SK-N-SH treated with all-trans-retinoic acid at 6 μM for 48 hours (cell line): Measurements from ENCODE around the gene CXCL5.
"Not testable (repeated sequence)": the region's sequence is repeated elsewhere in the genome, so short reads cannot be mapped to it uniquely, and the experiment has no call there.

Experiments used
- ATAC-seq: fragments of 200-7000 bp; cut with Tn5 transposase; 3 replicates; pipeline ENCODE4 v1.9.1; 2020; ENCODE audit warnings: mild to moderate bottlenecking, moderate library complexity
- ARNTL ChIP-seq: fragments of 450-650 bp; formaldehyde crosslinking; IDR thresholded peaks from 2 replicates; pipeline ENCODE4 v1.5.0; 2020; ENCODE audit warnings: low read depth, mild to moderate bottlenecking, moderate library complexity, borderline replicate concordance
- BACH2 ChIP-seq: fragments of 250-450 bp; sonication (Bioruptor Pico); IDR thresholded peaks from 2 replicates; pipeline ENCODE4 v1.9.0; 2021; ENCODE audit warnings: mild to moderate bottlenecking, borderline replicate concordance
- CREB5 ChIP-seq: fragments of 250-450 bp; sonication (Bioruptor Pico); IDR thresholded peaks from 2 replicates; pipeline ENCODE4 v1.5.1; 2020; ENCODE audit warnings: low read depth, mild to moderate bottlenecking, moderate library complexity
- CSRNP3 ChIP-seq: fragments of 250-450 bp; sonication (Bioruptor Pico); IDR thresholded peaks from 2 replicates; pipeline ENCODE4 v1.5.1; 2021; ENCODE audit warnings: mild to moderate bottlenecking, moderate library complexity
- GLIS3 ChIP-seq: fragments of 250-450 bp; sonication (Bioruptor Pico); IDR thresholded peaks from 2 replicates; pipeline ENCODE4 v1.5.0; 2020; ENCODE audit warnings: mild to moderate bottlenecking, moderate library complexity
- ISL1 ChIP-seq: fragments of 250-450 bp; sonication (Bioruptor Pico); IDR thresholded peaks from 2 replicates; pipeline ENCODE4 v2.1.2; 2022; ENCODE audit warnings: mild to moderate bottlenecking, moderate library complexity
- OSR1 ChIP-seq: fragments of 250-450 bp; sonication (Bioruptor Pico); IDR thresholded peaks from 2 replicates; pipeline ENCODE4 v1.8.0; 2022; ENCODE audit warnings: moderate library complexity, mild to moderate bottlenecking, inconsistent platforms
- PATZ1 ChIP-seq: fragments of 250-450 bp; sonication (Bioruptor Pico); IDR thresholded peaks from 2 replicates; pipeline ENCODE4 v1.8.0; 2020; ENCODE audit warnings: mild to moderate bottlenecking, moderate library complexity, borderline replicate concordance
- PPARA ChIP-seq: fragments of 250-450 bp; sonication (Bioruptor Pico); IDR thresholded peaks from 2 replicates; pipeline ENCODE4 v1.5.0; 2020; ENCODE audit warnings: mild to moderate bottlenecking, borderline replicate concordance
- RARB ChIP-seq: fragments of 250-450 bp; sonication (Bioruptor Pico); IDR thresholded peaks from 2 replicates; pipeline ENCODE4 v1.8.0; 2021; ENCODE audit warnings: mild to moderate bottlenecking, moderate library complexity
- SNAI2 ChIP-seq: fragments of 250-450 bp; sonication (Bioruptor Pico); IDR thresholded peaks from 2 replicates; pipeline ENCODE4 v1.5.0; 2020; ENCODE audit warnings: mild to moderate bottlenecking, moderate library complexity
- TOX ChIP-seq: fragments of 250-450 bp; sonication (Bioruptor Pico); IDR thresholded peaks from 2 replicates; pipeline ENCODE4 v1.8.0; 2021; ENCODE audit warnings: mild to moderate bottlenecking, moderate library complexity, borderline replicate concordance
- ZC3H10 ChIP-seq: fragments of 250-450 bp; sonication (Bioruptor Pico); IDR thresholded peaks from 2 replicates; pipeline ENCODE4 v1.5.1; 2021; ENCODE audit warnings: mild to moderate bottlenecking, moderate library complexity
- ZFP3 ChIP-seq: fragments of 250-450 bp; sonication (Bioruptor Pico); IDR thresholded peaks from 2 replicates; pipeline ENCODE4 v1.5.0; 2020; ENCODE audit warnings: mild to moderate bottlenecking, moderate library complexity
- ZFP30 ChIP-seq: fragments of 450-650 bp; formaldehyde crosslinking; IDR thresholded peaks from 2 replicates; pipeline ENCODE4 v1.5.0; 2022; ENCODE audit warnings: mild to moderate bottlenecking, moderate library complexity
- ZNF565 ChIP-seq: fragments of 450-650 bp; formaldehyde crosslinking; conservative IDR thresholded peaks from 2 replicates; pipeline ENCODE4 v1.5.0; 2020; ENCODE audit warnings: low read depth, mild to moderate bottlenecking, moderate library complexity
- ZNF70 ChIP-seq: fragments of 450-650 bp; formaldehyde crosslinking; IDR thresholded peaks from 2 replicates; pipeline ENCODE4 v1.5.0; 2020; ENCODE audit warnings: mild to moderate bottlenecking, moderate library complexity

CXCL5 gene

GRCh38 chr4:73970945-73971344, 27.5 kb downstream of the CXCL5 start:
- TF ChIP-seq ARNTL (CRISPR knock-in tag), result no peak
- TF ChIP-seq GLIS3 (CRISPR knock-in tag), result no peak
- TF ChIP-seq ZFP3 (CRISPR knock-in tag), result no peak
- TF ChIP-seq ZNF565, result no peak
- TF ChIP-seq BACH2 (CRISPR knock-in tag), result no peak
- no peak for TF ChIP-seq ZC3H10 (CRISPR knock-in tag)
- TF ChIP-seq RARB (CRISPR knock-in tag), result no peak
- TF ChIP-seq ISL1 (CRISPR knock-in tag), result no peak
- TF ChIP-seq CSRNP3 (CRISPR knock-in tag), result no peak
- TF ChIP-seq TOX (CRISPR knock-in tag), result no peak
- TF ChIP-seq ZFP30, result no peak
- TF ChIP-seq CREB5 (CRISPR knock-in tag), result no peak

GRCh38 chr4:73970011-73970410, 28.5 kb downstream of the CXCL5 start:
- no peak for ATAC-seq
- TF ChIP-seq PATZ1 (CRISPR knock-in tag), result no peak
- TF ChIP-seq PPARA, result no peak
- no peak for TF ChIP-seq OSR1

More at GRCh38 chr4:73970945-73971344, 27.5 kb downstream of the CXCL5 start:
- no peak for ATAC-seq

- no peak for TF ChIP-seq SNAI2 (CRISPR knock-in tag)
- TF ChIP-seq PPARA, result no peak
- no peak for TF ChIP-seq BACH2 (CRISPR knock-in tag)
- ATAC-seq, result no peak
These were observed 30.6 kb downstream of the CXCL5 start for GRCh38 chr4:73967866-73968265.

GRCh38 chr4:73964862-73965611, 33.4 kb downstream of the CXCL5 start:
- peak; percentile 62 for ATAC-seq
- TF ChIP-seq SNAI2 (CRISPR knock-in tag), result no peak
- no peak for TF ChIP-seq CSRNP3 (CRISPR knock-in tag)
- TF ChIP-seq ISL1 (CRISPR knock-in tag), result no peak

GRCh38 chr4:73962724-73963123, 35.8 kb downstream of the CXCL5 start:
- no peak for TF ChIP-seq SNAI2 (CRISPR knock-in tag)
- no peak for TF ChIP-seq ZNF70
- TF ChIP-seq PATZ1 (CRISPR knock-in tag), result no peak
- no peak for TF ChIP-seq ISL1 (CRISPR knock-in tag)
- no peak for ATAC-seq

- not testable (repeated sequence) for ATAC-seq
These were observed 39.4 kb downstream of the CXCL5 start for GRCh38 chr4:73959041-73959440.
